Activated CD4-positive, CD25-positive, alpha-beta regulatory T cell treated with anti-CD3 and anti-CD28 coated beads, Interleukin-2, amount 50 U/mL, for 72 hours (primary cell): ENCODE data around the gene ARL5C.

Source experiments
- DNase-seq: peaks from one replicate; pipeline ENCODE4 v3.0.0; 2021

Gene ARL5C

GRCh38 chr17:39166437-39167335 lies 725 bp upstream of the ARL5C start:
- no peak for DNase-seq

GRCh38 chr17:39165178-39165840 lies 652 bp downstream of the ARL5C start:
- no peak for DNase-seq

GRCh38 chr17:39164675-39165143 lies 1.3 kb downstream of the ARL5C start:
- DNase-seq = peak; percentile 67

- DNase-seq = no peak
Measured at GRCh38 chr17:39161962-39162361, 4.0 kb downstream of the ARL5C start.

GRCh38 chr17:39158623-39159022 lies 7.3 kb downstream of the ARL5C start:
- DNase-seq = no peak

GRCh38 chr17:39156491-39156890 lies 9.5 kb downstream of the ARL5C start:
- DNase-seq = no peak

GRCh38 chr17:39155654-39156053 lies 10.3 kb downstream of the ARL5C start:
- DNase-seq = no peak

GRCh38 chr17:39153599-39154051 lies 12.3 kb downstream of the ARL5C start:
- peak; percentile 95 for DNase-seq

- DNase-seq = no peak
Measured at GRCh38 chr17:39151943-39152818, 13.8 kb downstream of the ARL5C start.

GRCh38 chr17:39151150-39151942 lies 14.6 kb downstream of the ARL5C start, which contains the start of gene PLXDC1:
Gene PLXDC1, minus strand, starts transcription at chr17:39151637. Its CDS starts 200 bp downstream, at chr17:39151437.
- no peak for DNase-seq

GRCh38 chr17:39150795-39151149 lies 15.2 kb downstream of the ARL5C start:
- no peak for DNase-seq

GRCh38 chr17:39150104-39150634 lies 15.8 kb downstream of the ARL5C start:
- DNase-seq = no peak

- DNase-seq = no peak
Measured at GRCh38 chr17:39147221-39148185, 18.5 kb downstream of the ARL5C start.

- no peak for DNase-seq
Measured at GRCh38 chr17:39146273-39146672, 19.7 kb downstream of the ARL5C start.

GRCh38 chr17:39145143-39145542 lies 20.8 kb downstream of the ARL5C start:
- no peak for DNase-seq

GRCh38 chr17:39144416-39144840 lies 21.5 kb downstream of the ARL5C start:
- DNase-seq = no peak

- DNase-seq = no peak
Measured at GRCh38 chr17:39143552-39144093, 22.3 kb downstream of the ARL5C start.

GRCh38 chr17:39141915-39142664 lies 23.9 kb downstream of the ARL5C start:
- no peak for DNase-seq

GRCh38 chr17:39141294-39141693 lies 24.7 kb downstream of the ARL5C start:
- DNase-seq = no peak
